ENCODE measurements around the gene HAO1. TPM values are rescaled to one million over a fixed set of nuclear protein-coding genes. Genes with fewer than 3 reads are reported as not detected.

HAO1 gene
- polyA plus RNA-seq, 1 donor (not counting 4 experiments of a cell fraction or from before 2014, with no cell fraction given): not detected

DNA sequence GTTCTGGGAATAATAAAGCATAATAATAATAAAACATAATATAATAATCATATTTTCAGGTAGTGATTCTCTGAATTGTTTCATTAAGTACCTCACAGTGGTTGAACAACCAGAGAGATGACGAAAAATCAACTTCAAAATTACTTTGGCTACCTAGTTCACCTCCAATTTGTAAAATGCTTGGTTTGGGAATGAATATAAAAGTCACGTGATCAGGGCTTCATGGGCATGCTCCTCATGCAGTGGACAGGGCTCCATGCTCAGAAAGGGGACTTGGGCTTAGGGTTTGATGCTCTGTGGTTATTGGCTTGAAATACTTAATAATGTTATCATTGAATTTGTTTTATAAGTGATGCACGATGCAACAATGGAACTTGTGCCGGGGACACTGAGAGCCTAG, 58.2 kb downstream of the HAO1 start:
- DNase-seq (ENCODE audit: low read depth, low spot score) (no peak), FAIRE-seq (no peak)
- no peaks in the 10 kb centered on the region for H3K9me1 ChIP-seq (ENCODE audit: control insufficient read depth, extremely low read depth, insufficient read depth, low read length)
- TF ChIP-seq, protein P1, sequence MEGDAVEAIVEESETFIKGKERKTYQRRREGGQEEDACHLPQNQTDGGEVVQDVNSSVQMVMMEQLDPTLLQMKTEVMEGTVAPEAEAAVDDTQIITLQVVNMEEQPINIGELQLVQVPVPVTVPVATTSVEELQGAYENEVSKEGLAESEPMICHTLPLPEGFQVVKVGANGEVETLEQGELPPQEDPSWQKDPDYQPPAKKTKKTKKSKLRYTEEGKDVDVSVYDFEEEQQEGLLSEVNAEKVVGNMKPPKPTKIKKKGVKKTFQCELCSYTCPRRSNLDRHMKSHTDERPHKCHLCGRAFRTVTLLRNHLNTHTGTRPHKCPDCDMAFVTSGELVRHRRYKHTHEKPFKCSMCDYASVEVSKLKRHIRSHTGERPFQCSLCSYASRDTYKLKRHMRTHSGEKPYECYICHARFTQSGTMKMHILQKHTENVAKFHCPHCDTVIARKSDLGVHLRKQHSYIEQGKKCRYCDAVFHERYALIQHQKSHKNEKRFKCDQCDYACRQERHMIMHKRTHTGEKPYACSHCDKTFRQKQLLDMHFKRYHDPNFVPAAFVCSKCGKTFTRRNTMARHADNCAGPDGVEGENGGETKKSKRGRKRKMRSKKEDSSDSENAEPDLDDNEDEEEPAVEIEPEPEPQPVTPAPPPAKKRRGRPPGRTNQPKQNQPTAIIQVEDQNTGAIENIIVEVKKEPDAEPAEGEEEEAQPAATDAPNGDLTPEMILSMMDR (optimal IDR thresholded peaks at IDR 0.05 in 1 of 3, IDR thresholded peaks at IDR 0.05 in 1 of 3, conservative IDR thresholded peaks at IDR 0.05 in 1 of 3; ENCODE audit: extremely low read depth in 1 of 3, insufficient read depth in 2 of 3, low read length in 3 of 3): no peak
- no peak for TF ChIP-seq EZH2 (IDR thresholded peaks at IDR 0.05; ENCODE audit: low read length)
- no peaks in the 10 kb centered on the region for H4K20me1 ChIP-seq (ENCODE audit: control insufficient read depth, extremely low read depth, insufficient read depth, low read length)
- H3K9me3 ChIP-seq (ENCODE audit: control insufficient read depth, low read depth, low read length): no peaks in the 10 kb centered on the region
- H3K36me3 ChIP-seq (ENCODE audit: control insufficient read depth in 2 of 2, extremely low read depth in 1 of 2, insufficient read depth in 2 of 2, low read length in 2 of 2): no peaks in the 10 kb centered on the region
- no peak overlapping the region for H3K4me3 ChIP-seq (ENCODE audit: control insufficient read depth in 2 of 3, extremely low read depth in 1 of 3, insufficient read depth in 2 of 3, low read depth in 1 of 3, low read length in 3 of 3)
- H3K27me3 ChIP-seq (ENCODE audit: control insufficient read depth, extremely low read depth, insufficient read depth, low read length): no peaks in the 10 kb centered on the region
- no peaks in the 10 kb centered on the region for H3K4me1 ChIP-seq (ENCODE audit: control insufficient read depth, extremely low read depth, insufficient read depth, low read length)
- no peak overlapping the region for H2AFZ ChIP-seq (ENCODE audit: control insufficient read depth, low read length)
- no peaks in the 10 kb centered on the region for H3K79me2 ChIP-seq (ENCODE audit: control insufficient read depth, insufficient read depth, low read length)
- no peak overlapping the region for H3K27ac ChIP-seq (ENCODE audit: control insufficient read depth, insufficient read depth, low read length)
- no peak overlapping the region for H3K4me2 ChIP-seq (ENCODE audit: control insufficient read depth, extremely low read depth, insufficient read depth, low read depth, low read length)
- no peak overlapping the region for H3K9ac ChIP-seq (ENCODE audit: control insufficient read depth, extremely low read depth, insufficient read depth, low read length)
- dilution Hi-C loops (cut with MboI; ENCODE audit: extremely low pct_ligation_motif_present, low sequenced_read_pairs): no loop called here

DNA sequence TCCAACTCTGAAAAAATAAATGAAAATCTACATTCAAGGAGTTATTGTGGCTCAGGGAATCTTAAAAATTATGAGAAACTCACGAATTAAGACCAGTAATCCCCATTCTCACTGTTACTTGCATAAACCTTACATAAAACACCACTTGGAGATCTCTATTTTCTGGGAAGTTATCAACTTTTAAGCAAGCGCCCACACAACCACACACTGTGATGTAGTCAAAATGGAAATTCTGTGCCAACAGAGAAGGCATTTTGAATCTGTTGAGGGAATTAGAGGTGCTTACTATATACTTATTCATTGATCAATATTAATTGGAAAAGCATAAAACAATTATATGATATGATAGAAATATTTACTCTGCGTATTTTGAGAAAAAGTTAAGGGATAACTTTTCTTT, 58.7 kb downstream of the HAO1 start:
- no peaks in the 10 kb centered on the region for H3K9me3 ChIP-seq (ENCODE audit: control insufficient read depth, low read depth, low read length)
- FAIRE-seq: no peak
- dilution Hi-C loops (cut with MboI; ENCODE audit: extremely low pct_ligation_motif_present, low sequenced_read_pairs): no loop called here

More for the DNA sequence above, 58.7 kb downstream of the HAO1 start:
- no peak for TF ChIP-seq EZH2 (IDR thresholded peaks at IDR 0.05; ENCODE audit: low read length)
- TF ChIP-seq, protein P1 (optimal IDR thresholded peaks at IDR 0.05 in 1 of 3, IDR thresholded peaks at IDR 0.05 in 1 of 3, conservative IDR thresholded peaks at IDR 0.05 in 1 of 3; ENCODE audit: extremely low read depth in 1 of 3, insufficient read depth in 2 of 3, low read length in 3 of 3): no peak
- H3K27me3 ChIP-seq (ENCODE audit: control insufficient read depth, extremely low read depth, insufficient read depth, low read length): no peaks in the 10 kb centered on the region
- no peak overlapping the region for H3K27ac ChIP-seq (ENCODE audit: control insufficient read depth, insufficient read depth, low read length)
- DNase-seq (ENCODE audit: low read depth, low spot score): no peak
- no peak overlapping the region for H2AFZ ChIP-seq (ENCODE audit: control insufficient read depth, low read length)
- no peak overlapping the region for H3K4me3 ChIP-seq (ENCODE audit: control insufficient read depth in 2 of 3, extremely low read depth in 1 of 3, insufficient read depth in 2 of 3, low read depth in 1 of 3, low read length in 3 of 3)
- no peaks in the 10 kb centered on the region for H3K9me1 ChIP-seq (ENCODE audit: control insufficient read depth, extremely low read depth, insufficient read depth, low read length)
- no peaks in the 10 kb centered on the region for H3K79me2 ChIP-seq (ENCODE audit: control insufficient read depth, insufficient read depth, low read length)
- no peak overlapping the region for H3K9ac ChIP-seq (ENCODE audit: control insufficient read depth, extremely low read depth, insufficient read depth, low read length)
- H3K4me1 ChIP-seq (ENCODE audit: control insufficient read depth, extremely low read depth, insufficient read depth, low read length): no peaks in the 10 kb centered on the region
- no peaks in the 10 kb centered on the region for H3K36me3 ChIP-seq (ENCODE audit: control insufficient read depth in 2 of 2, extremely low read depth in 1 of 2, insufficient read depth in 2 of 2, low read length in 2 of 2)
- H4K20me1 ChIP-seq (ENCODE audit: control insufficient read depth, extremely low read depth, insufficient read depth, low read length): no peaks in the 10 kb centered on the region
- no peak overlapping the region for H3K4me2 ChIP-seq (ENCODE audit: control insufficient read depth, extremely low read depth, insufficient read depth, low read depth, low read length)
